M059J (cell line): ENCODE measurements around the gene FAM120B. TPM values are rescaled to one million over a fixed set of nuclear protein-coding genes. Genes with fewer than 3 reads are reported as not detected.
A peak's percentile ranks its signal among the peaks of the same experiment; 100 is the strongest.

Experiments
- DNase-seq: peaks from one replicate; pipeline ENCODE4 v3.0.0-alpha.2; 2012; ENCODE audit warnings: low read depth
- total RNA-seq: library from RNA; depleted of rRNA; stranded (reverse); fragments of >200 nt; shearing (Covaris generic); gene quantifications from 2 replicates; pipeline ENCODE4 v1.2.3, GENCODE V29; 2014

The FAM120B gene
- total RNA-seq, 1 experiment from 2014 or later, result 16.1 TPM

DNA sequence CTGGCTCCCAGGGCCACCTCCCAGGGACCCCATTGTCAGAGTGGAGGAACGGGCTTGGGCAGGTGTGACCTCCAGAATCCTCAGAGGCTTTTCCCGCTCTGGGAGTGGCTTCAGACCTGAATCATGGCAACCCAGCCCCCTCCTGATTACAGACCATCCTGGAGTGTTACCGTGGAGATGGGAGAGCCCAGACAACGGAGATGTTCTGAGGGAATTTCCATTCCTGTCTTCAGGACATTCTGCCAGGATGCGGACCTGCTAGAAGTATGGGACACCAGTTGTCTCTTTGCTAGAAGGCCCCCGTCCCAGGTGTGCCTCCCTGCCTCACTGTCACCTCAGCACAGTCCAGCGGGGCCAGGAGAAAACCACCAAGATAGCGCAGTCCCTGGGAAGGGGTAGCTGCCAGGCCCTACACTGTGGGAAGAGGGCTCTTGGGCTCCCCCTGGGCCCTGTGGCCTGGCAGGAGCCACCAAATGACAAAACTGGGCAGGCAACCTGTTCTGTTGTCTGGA lies 136.6 kb downstream of the FAM120B start:
- no peak for DNase-seq

DNA sequence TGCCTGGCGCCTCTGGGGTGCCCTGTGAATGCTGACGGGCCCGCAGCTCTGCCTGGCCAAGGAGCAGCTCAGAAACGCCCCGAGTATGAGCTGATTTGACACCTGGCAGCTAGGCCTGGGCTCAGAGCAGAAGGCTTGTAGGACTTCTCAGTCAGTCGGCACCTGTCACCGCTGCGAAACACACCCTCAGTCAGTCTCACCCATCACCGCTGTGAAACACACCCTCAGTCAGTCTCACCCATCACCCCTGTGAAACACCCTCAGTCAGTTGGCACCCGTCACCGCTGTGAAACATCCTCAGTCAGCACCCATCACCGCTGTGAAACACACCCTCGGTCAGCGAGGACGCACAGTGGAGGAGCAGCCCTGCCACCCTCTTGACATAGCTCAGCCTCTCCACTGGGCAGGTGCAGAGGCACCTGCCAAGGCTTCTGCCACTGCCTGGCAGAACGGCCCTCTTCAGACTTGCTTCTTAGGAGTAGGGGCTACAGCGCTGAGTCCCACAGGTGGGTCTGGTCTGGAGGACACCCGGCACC lies 137.6 kb downstream of the FAM120B start:
- DNase-seq, result no peak

DNA sequence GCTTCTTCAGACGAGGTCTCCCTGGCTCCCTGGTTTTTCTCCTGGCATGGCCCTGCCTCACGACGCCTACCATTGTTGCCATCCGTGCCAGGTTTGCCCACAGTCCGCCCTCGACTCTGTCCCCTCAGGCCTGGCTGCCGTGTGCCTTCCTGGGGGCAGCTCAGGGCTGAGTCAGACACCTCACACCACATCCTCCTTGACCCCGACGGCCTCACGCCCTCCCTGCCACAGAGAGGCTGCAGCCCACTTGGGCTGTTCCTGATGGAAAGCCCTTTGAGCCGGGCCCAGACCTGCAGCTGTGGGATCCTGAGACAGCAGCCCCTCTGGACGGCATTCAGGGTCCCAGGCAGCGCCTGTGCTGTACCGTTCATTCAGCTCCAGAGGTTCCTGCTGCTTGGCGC lies 138.3 kb downstream of the FAM120B start:
- peak; percentile 62 for DNase-seq

DNA sequence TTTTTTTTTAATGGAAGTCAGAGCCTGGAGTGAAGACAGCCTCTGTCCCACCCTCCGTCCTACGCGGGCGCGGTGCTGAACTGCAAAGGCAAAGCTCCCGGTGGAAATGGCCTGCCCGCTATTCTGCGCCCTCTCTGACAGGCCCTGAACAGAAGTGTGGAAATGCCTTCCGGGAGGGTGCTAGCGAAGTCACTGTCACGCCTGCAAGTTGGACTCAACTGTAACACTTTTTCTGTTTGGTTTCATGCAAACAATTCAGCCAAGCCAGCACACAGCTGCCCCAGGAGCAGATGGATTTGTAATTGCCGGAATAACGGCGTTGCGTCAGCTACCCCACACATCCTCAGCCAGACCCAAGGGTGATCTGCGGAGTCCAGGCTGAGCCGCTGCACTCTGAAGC lies 138.9 kb downstream of the FAM120B start:
- no peak for DNase-seq

DNA sequence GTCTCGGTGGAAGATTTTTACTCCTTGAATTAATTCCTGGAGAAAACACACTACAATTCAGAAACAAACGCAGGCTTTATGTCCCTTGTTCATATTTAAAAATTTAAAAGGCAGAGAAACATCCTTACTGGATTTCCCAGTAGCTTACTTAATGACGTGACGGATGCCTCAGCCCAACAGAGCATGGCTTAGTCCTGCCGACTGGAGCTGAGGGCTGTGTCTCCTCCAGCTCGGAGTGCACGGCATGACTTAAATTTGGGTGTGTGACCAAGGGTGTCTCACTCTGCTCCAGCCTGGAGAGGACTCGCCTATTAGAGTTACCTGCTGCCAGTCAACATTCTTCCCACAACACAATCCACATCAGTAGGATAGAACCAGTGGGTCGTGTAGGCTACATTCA lies 139.4 kb downstream of the FAM120B start:
- DNase-seq, result no peak

DNA sequence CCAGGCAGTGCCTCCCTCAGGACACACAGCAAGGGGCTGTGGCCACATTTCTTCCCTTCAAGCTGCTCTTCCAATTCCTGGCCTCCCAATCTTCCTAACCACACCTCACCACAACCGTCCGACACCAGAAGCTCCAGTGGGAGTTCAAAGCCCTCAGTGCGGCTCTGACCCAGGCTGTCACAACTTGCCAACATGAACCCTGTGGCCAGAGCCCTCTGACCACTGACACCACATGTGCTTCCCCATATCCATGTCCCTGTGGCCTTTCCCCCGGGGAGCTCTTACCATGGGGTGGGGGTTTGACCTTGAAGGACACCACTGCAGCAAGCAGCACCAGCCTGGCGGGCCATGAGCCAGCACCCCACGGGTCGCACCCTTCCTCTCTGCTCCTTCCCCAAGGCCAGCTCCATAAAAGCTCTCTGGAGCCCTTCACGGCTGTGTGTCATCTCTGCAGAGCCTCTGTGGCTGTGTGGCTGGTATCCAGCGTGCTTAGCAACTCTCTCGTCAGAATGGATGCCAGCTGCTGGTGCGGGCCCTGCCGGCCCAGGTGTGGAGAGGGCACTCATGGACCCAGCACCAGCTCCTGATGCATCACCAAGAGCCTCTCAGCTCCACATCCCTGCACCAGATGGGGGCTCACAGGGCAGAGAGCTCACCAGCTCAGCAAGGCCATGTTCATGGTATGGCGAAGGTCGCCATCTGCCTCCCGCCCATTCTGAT lies 140.4 kb downstream of the FAM120B start:
- no peak for DNase-seq

DNA sequence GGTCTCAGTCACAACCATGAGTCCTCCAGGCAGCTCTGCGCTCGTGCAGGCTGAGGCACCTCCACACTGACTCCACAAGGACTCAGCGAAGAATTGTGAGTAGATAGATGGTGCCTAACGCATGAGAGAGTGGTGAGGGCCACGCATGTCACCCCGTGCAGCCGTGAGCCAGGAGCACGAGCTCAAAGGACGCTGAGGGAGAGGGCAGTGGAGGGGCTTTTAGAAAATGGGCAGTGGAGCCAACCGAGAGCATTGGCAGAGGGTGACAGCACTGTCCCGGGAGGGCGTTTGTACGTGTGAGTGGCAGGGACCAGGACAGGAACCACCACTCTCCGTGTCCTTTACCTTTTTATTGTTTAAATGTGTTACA lies 141.0 kb downstream of the FAM120B start:
- DNase-seq, result no peak

DNA sequence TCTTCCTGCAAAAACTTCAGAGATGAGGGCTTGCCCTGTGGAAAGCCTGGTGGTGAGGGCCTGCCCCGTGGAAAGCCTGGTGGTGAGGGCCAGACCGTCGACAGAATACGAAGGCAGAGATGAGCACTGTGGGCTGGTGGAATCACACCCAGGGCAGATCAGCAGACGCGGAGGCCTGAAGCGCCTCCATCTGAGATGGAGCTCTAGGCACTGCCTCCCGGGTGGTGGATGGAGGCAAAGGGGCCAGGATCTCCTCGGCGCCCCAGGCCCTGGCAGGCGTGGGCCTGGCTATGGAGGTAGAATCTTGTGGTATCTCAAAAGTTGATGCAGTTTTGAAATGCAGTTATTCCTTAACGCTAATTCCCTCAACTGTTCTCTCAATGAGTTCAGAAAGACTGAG lies 141.8 kb downstream of the FAM120B start:
- no peak for DNase-seq

DNA sequence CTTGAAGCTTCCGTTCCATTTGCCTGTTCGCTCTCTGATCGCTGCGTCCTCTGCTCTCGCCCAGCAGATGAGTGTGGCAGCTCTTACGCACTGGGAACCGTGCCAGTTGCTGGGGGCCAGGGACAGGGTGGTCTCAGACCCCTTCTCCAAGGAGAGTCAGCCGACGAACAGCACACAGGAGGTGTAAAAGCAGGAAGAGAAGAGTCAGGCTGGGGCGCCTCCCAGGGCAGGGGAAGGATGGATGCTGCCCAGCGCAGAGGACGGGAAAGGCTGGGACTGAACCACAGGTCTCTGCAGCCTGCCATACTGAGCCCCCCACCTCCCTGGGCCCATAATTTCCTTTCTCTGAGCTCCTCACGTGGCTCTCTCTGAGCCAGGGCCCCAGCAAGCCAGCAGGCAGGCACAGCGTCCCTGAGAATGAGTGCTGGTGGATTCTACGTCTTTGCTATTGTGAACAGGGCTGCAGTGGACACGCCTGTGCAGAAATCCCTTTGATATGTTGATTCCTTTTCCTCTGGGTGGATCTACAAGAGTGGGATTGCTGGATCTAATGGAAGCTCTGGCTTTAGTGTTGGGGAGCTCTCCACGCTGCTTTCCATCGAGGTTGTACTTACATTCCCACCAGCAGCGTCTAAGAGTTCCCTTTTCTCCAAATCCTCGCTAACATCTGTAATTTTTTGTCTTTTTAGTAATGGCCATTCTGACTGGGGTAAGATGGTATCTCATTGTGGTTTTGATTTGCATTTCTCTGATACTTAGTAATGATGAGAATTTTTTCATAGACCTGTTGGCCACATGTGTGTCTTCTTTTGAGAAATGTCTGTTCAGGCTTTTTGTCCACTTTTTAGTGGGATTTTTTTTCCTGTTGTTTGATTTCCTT lies 142.4 kb downstream of the FAM120B start:
- DNase-seq, result peak; percentile 27

DNA sequence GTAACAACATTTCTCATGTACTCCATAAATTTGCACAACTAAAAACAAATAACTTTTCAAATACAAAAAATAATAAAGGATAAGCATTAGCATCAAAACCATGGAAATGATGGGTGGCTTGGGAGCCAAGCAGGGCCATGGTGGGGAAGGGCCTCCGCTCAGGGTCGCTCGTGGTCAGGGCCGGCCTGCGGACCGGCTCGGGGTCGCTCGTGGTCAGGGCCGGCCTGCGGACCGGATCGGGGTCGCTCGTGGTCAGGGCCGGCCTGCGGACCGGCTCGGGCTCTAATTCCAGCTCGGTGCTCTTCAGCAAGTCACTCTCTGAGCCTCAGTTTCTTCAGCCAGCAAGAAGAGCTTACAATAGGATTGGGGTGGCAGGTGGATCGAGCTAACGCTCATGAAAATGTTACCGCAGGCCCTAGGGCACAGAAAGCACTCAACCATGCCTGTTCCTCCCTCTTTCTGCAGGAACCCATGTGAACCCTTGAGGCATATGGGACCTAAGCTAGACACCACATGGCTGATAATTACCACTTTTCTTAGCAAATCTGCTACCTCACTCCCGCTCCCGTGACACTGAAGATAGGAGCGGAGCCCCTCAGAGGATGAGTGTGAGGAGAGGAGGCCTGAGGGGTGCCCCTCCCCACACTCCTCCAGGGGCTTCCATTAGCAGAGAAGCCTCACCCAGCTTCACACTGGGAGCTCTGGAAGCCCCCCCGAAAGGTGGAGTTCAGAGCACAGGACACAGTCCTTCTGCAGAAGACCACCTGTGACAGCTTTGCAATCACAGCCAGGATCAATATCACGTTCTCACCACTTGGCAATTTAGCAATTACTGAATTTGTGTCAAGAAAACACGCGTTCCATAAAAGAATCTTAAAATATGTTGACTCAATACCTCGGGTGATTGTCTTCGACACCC lies 143.5 kb downstream of the FAM120B start:
- DNase-seq, result no peak

DNA sequence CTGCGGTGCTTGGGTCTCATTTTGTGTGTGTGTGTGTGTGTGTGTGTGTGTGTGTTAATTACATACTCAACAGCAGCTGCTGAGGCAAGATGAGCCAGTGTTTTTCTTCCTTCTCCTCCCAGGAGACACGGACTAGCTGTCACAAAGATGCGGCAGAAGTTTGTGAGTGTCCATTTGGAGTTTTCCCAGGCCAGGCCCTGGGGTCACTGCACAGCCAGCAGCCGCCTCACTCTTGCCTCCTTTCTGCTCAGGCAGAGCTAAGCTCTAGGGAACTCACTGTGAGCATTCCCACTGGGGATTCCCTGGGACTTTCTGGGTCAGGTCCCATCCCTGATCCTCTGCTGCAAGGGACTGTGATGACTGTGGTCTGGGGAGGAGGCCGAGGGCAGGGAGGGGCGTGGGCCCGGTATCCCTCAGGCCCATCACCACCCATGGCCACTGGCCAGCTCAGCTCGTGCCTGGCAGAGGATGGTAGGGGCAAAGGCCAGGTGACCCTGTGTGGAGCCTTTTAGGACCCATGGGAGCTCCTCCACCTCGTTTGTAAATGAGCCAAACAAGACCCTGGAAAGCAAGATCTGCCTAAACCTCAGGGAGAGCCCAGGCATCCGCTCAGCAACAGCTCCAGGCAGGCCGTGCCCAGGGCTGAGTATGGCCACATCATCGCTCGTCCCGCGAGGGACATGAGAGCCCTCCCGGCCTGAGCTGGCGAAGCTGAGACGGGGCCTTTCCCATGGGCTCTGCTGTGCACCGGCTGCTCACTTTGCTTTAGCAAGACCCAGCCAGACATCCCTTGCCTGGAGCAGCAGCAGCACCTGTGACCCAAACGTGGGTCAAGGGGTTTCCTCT lies 144.6 kb downstream of the FAM120B start:
- DNase-seq, result no peak

DNA sequence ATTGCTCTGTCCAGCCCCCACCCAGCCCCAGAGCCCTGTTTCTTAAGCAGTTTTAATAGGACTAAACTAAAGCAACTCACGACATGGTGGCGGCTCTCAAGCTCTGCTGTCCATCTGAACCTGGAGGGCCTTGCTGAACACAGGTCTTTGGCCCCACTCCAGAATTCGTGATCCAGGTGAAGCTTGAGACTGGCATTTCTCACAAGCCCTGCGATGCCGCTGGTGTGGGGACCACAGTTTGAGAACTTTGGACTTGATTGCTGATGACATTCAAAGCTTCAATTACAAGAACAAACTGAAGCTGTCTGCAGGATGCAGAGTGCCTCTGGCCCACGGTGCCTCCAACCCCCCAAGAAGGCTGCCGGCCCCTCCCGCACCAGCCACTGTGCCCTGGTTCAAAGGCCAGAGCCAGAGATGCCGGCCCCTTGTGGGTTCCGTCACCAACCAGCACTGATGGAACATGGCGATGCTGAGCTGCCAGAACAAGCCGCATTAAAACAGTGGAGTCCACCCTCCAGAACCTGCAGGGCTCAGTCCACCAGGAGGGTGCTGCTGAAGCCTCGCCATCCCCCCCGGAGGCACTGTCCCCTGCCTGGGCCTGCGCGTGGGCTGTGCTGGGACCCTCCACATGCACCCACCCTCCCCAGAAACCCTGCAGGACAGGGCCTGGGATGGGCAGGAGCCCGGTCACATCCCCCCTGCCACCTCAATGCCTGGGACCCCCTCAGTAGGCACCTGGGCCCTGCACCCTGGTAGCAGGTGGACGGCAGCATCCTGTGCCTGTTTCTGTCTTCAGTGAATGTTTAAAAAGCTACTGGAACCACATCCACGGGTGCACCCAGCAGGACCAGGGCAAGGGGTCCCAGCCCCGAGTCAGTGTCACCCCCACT lies 145.4 kb downstream of the FAM120B start:
- DNase-seq, result no peak

DNA sequence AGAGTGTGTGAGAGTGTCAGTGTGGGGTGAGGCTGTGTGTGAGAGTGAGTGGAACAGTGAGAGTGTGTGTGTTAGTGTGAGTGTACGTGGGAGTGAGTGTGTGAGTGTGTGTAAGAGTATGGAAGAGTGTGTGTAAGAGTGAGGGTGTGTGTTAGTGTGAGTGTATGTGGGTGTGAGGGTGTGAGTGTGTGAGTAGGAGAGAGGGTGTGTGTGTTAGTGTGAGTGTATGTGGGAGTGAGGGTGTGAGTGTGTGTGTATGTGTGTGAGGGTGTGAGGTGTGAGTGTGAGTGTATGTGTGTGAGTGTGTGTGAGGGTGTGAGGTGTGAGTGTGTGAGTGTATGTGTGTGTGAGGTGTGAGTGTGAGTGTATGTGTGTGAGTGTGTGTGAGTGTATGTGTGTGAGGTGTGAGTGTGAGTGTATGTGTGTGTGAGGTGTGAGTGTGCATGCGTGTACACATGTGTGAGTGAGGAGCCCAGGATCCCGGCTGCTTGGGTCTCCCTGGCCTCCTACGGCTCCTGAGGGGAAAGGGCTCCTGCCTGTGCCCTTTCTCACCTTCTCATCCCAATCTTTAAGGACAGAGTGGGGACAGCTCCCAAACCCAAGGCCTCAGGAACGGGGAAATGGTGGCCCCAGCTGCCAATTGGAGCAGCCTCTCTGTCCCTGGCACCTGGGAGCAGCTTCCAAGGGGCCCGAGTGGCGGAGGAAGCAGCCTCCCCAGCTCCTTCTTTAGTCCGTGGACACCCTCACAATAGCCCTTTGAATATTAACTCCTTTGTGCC lies 146.4 kb downstream of the FAM120B start:
- DNase-seq, result no peak

DNA sequence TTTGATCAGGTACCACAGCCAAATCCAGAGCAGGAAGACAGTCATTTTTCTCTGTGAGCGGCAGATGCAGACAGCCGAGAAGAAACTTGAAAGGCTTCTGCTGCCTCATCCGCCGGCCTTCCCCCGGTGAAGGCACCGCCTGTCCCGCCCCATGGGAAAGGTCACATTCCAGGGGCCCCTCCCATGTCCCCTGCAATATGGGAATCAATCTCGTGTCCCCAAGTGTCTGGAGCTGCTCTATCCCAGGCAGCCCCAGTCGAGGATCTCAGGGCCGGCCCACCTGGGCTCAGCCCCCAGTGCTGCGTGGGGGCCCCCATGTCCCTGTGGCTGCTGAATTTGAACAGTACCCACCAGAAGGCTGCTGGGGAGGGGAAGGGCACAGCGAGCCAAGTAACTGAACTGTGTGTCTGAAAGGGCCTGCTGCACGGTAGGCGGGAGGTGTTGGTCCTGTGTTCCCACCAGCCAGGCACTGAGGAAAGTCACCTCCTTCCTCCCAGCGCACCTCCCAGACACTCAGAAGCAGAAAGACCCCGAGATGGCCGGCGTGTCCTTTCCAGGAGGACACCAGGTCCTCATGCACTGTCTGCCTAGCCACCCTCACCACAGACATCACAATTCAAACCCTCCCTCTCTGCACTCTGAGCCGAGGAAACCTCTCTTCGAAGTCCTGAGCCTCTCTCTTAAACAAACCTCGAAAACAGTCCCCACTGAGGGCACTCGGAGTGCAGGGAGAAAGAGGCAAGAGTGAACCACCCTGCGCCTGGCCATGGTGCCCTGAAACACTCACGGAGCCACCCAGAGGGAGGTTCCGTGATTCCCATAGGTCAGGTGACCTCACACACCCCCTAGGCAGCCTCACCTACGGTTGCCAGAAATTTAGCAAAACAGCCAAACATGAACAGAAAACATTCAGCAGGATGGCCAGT lies 147.3 kb downstream of the FAM120B start:
- no peak for DNase-seq

DNA sequence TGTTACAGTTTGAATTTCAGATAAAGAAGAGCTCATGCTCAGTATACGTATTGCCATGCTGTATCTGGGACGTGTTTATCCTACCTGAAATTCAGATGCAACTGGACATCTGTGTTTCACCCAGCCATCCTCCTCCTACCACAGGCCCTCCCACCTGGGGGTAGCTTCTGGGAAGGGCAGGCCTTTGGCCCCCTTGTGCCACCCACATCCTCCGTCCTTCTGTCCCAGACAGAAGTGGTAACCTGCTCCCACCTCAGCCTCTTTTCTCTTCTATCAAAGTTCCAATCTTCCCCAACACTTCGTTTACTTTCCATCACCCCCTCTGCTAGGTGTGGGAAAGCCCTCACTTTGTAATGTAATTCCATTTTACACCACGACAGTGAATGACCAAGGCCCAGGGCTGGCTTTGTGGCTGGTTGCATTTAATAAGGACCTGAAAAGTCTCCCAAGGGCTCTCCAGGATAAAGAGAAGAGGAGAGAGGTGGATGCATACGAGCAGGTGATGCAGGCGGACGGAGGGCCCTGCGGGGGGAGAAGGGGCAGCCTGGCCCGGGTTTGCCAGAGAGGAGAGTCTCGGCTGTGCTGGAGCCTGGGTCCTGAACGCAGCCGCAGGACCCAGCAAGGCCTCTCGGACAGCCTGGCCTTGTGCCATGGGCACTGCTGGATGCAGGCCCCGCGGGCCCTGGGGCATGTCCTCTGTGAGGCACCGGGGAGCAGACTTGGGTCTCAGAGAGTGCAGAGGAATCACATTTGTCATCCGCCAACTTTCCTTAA lies 148.1 kb downstream of the FAM120B start:
- DNase-seq, result no peak

DNA sequence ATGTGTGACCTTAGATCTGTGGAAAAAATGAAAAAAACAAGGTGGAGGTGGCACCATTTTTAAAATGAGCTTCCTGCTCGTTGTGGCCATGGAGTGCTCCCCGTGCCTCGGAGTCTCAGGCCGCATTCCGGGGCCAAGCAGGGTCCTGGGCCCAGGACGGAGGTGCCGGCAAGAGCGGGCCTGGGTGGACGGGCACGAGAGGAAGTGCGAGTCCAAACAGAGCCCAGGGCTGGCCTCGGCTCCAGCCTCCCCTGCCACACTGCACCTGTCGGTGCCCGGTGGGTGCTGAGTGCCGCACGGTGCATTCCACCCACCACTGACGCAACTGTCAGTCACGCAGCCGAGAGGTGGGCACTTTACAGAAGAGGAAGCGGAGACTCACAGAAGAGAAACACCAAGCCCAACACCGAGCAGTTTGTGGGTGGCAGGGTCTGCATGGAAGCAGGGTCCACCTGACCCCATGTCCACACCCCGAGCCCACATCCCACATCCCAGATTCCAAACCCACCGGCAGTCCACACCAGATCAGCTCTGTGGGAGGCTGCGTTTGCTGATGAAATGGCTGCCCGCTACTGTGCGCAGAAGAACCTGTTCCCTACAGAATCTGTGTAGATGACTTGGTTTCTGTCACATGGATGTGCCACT lies 148.9 kb downstream of the FAM120B start:
- no peak for DNase-seq
